ENCODE results near the gene SERPINB4. TPM values are rescaled to one million over a fixed set of nuclear protein-coding genes. Genes with fewer than 3 reads are reported as not detected.
"Not testable (repeated sequence)": the region's sequence is repeated elsewhere in the genome, so short reads cannot be mapped to it uniquely, and the experiment has no call there.

SERPINB4 gene
- total and polyA plus RNA-seq, 3 donors from 2014 or later, result 0.24 to 0.90 TPM; not detected in 1

DNA sequence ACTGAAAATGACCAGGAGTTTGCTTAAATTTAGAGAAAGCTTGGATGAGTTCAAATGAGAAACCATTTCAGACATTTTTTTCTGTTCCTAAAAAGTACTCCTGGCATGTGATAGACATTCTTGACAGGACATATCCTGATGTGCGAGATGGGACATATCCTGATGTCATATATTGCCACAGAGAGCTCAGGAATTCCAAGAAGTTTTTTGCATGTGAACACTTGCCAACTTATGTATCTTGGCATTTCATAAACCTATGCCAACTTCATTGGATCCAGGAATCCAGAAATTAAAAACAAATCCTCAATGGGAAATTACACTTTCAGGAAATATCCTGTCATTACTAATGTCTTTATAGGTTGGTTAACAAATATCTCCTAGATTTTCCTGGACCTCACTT, 20.5 kb upstream of the SERPINB4 start:
- no peaks in the 10 kb centered on the region for H3K4me1 ChIP-seq

GRCh38 chr18:63661750-63662149, 17.7 kb upstream of the SERPINB4 start, which contains the start of gene SERPINB3:
Gene SERPINB3, minus strand, starts transcription at chr18:63661893. Its CDS starts 677 bp downstream, at chr18:63661216.
- DNase-seq; H3K4me1 ChIP-seq; H3K4me3 ChIP-seq; intact Hi-C loops (cut with DNase I; ENCODE audit: low total_unique reads); H3K9me3 ChIP-seq; H3K36me3 ChIP-seq (ENCODE audit: low read depth, missing control alignments); H3K27me3 ChIP-seq; H3K27ac ChIP-seq: not testable (repeated sequence)
- 79 to 96% methylated on average over 2 to 3 of the region's 3 CpGs for WGBS, 2 donors

More for the DNA sequence above, 20.5 kb upstream of the SERPINB4 start:
- H3K4me3 ChIP-seq, result no peak overlapping the region
- H3K27me3 ChIP-seq, result no peaks in the 10 kb centered on the region
- TF ChIP-seq, protein P1, sequence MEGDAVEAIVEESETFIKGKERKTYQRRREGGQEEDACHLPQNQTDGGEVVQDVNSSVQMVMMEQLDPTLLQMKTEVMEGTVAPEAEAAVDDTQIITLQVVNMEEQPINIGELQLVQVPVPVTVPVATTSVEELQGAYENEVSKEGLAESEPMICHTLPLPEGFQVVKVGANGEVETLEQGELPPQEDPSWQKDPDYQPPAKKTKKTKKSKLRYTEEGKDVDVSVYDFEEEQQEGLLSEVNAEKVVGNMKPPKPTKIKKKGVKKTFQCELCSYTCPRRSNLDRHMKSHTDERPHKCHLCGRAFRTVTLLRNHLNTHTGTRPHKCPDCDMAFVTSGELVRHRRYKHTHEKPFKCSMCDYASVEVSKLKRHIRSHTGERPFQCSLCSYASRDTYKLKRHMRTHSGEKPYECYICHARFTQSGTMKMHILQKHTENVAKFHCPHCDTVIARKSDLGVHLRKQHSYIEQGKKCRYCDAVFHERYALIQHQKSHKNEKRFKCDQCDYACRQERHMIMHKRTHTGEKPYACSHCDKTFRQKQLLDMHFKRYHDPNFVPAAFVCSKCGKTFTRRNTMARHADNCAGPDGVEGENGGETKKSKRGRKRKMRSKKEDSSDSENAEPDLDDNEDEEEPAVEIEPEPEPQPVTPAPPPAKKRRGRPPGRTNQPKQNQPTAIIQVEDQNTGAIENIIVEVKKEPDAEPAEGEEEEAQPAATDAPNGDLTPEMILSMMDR (IDR thresholded peaks at IDR 0.05), result no peak
- no peak for TF ChIP-seq POLR2A (IDR thresholded peaks at IDR 0.05)
- no peaks in the 10 kb centered on the region for H3K36me3 ChIP-seq (ENCODE audit: low read depth, missing control alignments)
- no peaks in the 10 kb centered on the region for H3K9me3 ChIP-seq
- DNase-seq, result no peak
- 73 to 95% methylated on average over 1 of the region's 1 CpG for WGBS, 2 donors
- H3K27ac ChIP-seq, result no peak overlapping the region
- intact Hi-C loops (cut with DNase I; ENCODE audit: low total_unique reads), result no loop called here

GRCh38 chr18:63658920-63659319, 14.9 kb upstream of the SERPINB4 start:
- H3K36me3 ChIP-seq (ENCODE audit: low read depth, missing control alignments); H3K4me3 ChIP-seq; intact Hi-C loops (cut with DNase I; ENCODE audit: low total_unique reads); DNase-seq; H3K27ac ChIP-seq; H3K4me1 ChIP-seq; H3K9me3 ChIP-seq; H3K27me3 ChIP-seq: not testable (repeated sequence)
- WGBS, 2 donors, result 97% methylated on average over 4 of the region's 4 CpGs

DNA sequence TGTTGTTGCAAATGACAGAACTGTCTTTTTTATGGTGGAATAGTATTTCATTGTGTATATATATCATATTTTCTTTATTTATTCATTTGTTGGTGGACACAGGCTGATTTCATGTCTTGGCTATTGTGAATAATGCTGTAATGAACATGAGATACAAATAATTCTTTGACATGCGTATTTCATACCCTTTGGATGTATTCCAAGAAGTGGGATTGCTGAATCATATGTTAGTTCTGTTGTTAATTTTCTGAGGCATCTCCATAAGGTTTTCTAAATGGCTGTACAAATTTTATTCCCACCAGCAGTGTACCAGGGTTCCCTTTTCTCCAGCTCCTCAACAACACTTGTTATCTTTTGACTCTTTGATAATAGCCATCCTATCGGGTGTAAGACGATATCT, 6.2 kb upstream of the SERPINB4 start:
- H3K27me3 ChIP-seq; H3K27ac ChIP-seq; H3K4me1 ChIP-seq; H3K4me3 ChIP-seq; intact Hi-C loops (cut with DNase I; ENCODE audit: low total_unique reads); H3K36me3 ChIP-seq (ENCODE audit: low read depth, missing control alignments); DNase-seq; H3K9me3 ChIP-seq: not testable (repeated sequence)
- WGBS, 2 donors, result 75 to 82% methylated on average over 3 of the region's 3 CpGs

GRCh38 chr18:63648241-63648640, 4.2 kb upstream of the SERPINB4 start:
- DNase-seq, result no peak
- H3K27ac ChIP-seq, result no peak overlapping the region
- no peaks in the 10 kb centered on the region for H3K36me3 ChIP-seq (ENCODE audit: low read depth, missing control alignments)
- intact Hi-C loops (cut with DNase I; ENCODE audit: low total_unique reads), result no loop called here
- TF ChIP-seq POLR2A (IDR thresholded peaks at IDR 0.05), result no peak
- TF ChIP-seq, protein P1 (IDR thresholded peaks at IDR 0.05), result no peak
- H3K4me1 ChIP-seq, result no peaks in the 10 kb centered on the region
- H3K4me3 ChIP-seq, result no peak overlapping the region
- WGBS, 2 donors, result 64 to 68% methylated on average over 7 of the region's 7 CpGs
- H3K9me3 ChIP-seq, result no peaks in the 10 kb centered on the region
- no peaks in the 10 kb centered on the region for H3K27me3 ChIP-seq

DNA sequence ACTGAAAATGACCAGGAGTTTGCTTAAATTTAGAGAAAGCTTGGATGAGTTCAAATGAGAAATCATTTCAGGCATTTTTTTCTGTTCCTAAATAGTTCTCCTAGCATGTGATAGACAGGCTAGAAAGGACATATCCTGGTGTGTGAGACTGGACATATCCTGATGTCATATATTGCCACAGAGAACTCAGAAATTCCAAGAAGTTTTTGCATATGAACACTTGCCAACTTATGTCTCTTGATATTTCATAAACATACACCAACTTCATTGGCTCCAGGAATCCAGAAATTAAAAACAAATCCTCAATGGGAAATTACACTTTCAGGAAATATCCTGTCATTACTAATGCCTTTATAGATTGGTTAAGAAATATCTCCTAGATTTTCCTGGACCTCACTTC, 2.9 kb upstream of the SERPINB4 start:
- no peaks in the 10 kb centered on the region for H3K27me3 ChIP-seq
- DNase-seq, result no peak
- no peaks in the 10 kb centered on the region for H3K4me1 ChIP-seq
- H3K9me3 ChIP-seq, result no peaks in the 10 kb centered on the region
- TF ChIP-seq POLR2A (IDR thresholded peaks at IDR 0.05), result no peak
- TF ChIP-seq, protein P1 (IDR thresholded peaks at IDR 0.05), result no peak
- H3K4me3 ChIP-seq, result no peak overlapping the region
- H3K36me3 ChIP-seq (ENCODE audit: low read depth, missing control alignments), result no peaks in the 10 kb centered on the region
- no peak overlapping the region for H3K27ac ChIP-seq
- intact Hi-C loops (cut with DNase I; ENCODE audit: low total_unique reads), result no loop called here

DNA sequence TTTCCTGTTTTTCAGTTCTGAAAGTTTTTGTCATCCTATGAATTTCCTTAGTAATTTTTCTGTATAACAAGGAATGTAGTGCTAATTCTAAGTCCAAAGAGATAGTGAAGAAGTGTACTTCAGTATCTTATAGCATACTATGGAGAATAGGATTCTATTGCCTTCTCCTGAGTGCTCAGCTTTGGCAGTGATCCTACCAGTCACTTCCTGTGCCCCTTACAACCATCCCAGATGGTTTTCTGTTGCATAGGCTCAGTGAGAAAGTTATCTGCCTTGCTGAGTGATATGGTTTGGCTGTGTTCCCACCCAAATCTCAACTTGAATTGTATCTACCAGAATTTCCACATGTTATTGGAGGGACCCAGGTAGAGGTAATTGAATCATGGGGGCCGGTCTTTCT, 638 bp upstream of the SERPINB4 start:
- intact Hi-C loops (cut with DNase I; ENCODE audit: low total_unique reads); H3K9me3 ChIP-seq; H3K4me3 ChIP-seq; H3K27me3 ChIP-seq; H3K4me1 ChIP-seq; H3K36me3 ChIP-seq (ENCODE audit: low read depth, missing control alignments); H3K27ac ChIP-seq; DNase-seq: not testable (repeated sequence)
- 100% methylated on average over 1 of the region's 1 CpG for WGBS, 2 donors

DNA sequence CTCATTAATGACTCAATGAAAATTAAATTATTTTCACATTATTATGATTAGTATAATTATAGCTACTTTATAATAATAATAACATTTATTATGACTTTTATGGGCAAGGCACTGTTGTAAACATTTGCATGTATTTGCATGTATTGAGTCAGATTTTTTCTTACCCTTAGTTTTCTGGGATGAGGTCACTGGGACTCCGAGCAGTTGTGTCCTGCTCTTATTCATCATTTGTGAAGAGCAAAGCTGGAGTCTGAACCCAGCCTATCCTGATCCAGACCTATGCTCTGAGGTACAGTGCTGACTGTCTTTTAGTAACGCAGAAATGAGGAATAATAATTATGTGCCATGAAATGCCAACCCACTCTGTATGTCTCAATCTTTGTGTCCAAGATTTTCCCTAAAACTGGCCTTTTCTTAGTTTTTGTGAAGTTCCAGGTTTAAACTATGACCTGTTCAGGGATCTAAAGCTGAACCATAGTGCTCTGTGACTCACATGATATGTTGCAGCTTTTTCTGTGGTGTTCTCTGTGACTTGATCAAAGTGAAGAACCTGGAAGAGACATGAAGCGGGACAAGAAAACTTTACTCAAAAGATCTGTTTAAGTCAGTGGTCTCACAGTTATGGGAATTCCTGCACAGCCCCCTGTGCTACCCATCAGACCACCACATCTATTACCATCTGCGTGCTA, 1.2 kb downstream of the SERPINB4 start:
- H3K27me3 ChIP-seq; H3K36me3 ChIP-seq (ENCODE audit: low read depth, missing control alignments); DNase-seq; H3K4me3 ChIP-seq; H3K9me3 ChIP-seq; H3K4me1 ChIP-seq; intact Hi-C loops (cut with DNase I; ENCODE audit: low total_unique reads); H3K27ac ChIP-seq: not testable (repeated sequence)
- WGBS, 2 donors, result 93 to 98% methylated on average over 4 of the region's 4 CpGs

DNA sequence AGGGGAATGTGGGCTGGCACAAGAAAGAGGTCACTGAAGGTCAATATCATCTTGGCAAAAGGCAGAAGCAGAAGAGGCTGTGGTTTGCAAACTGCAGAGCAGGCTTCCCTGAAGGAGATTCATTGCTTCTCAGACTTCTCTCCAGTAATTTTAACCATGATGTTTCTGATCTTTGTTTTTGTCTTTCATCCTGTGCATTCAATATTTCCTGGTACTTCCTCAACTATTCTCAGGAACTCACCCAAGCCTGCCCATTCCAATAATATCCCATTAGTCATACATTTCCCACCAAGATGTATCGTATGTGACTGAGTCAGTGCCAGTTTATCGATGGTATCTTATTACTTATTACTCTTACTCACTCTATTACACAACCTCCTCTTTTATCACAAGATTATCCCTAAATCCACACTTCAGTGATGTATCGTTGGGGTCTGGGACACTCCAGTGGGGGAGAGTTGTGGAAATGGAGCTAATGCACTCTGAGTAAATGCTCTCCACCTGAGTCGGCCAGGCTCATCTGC, 2.8 kb downstream of the SERPINB4 start:
- H3K27me3 ChIP-seq; H3K36me3 ChIP-seq (ENCODE audit: low read depth, missing control alignments); DNase-seq; intact Hi-C loops (cut with DNase I; ENCODE audit: low total_unique reads); H3K27ac ChIP-seq; H3K9me3 ChIP-seq; H3K4me3 ChIP-seq; H3K4me1 ChIP-seq: not testable (repeated sequence)
- WGBS, 2 donors, result 90 to 93% methylated on average over 4 of the region's 4 CpGs
